HepG2 (cell line): Measurements from ENCODE around the gene GRB7. TPM values are rescaled to one million over a fixed set of nuclear protein-coding genes. Genes with fewer than 3 reads are reported as not detected.

Experiments
- ARNT2 ChIP-seq: sonication (generic); formaldehyde crosslinking; IDR thresholded peaks from 2 replicates; pipeline ENCODE4 v1.8.0; 2022; ENCODE audit warnings: mild to moderate bottlenecking, low read depth, missing genetic modification reagents, moderate library complexity
- CBX2 ChIP-seq, 2 experiments: fragments of 200-600 bp in 1 of 2; sonication (generic); formaldehyde crosslinking in 1 of 2; IDR thresholded peaks; 2 replicates each; pipeline versions ENCODE4 v1.7.0 to v1.8.1; 2018 to 2022; ENCODE audit warnings: low read depth in 2 of 2, low read length in 1 of 2, mild to moderate bottlenecking in 1 of 2, missing genetic modification reagents in 1 of 2
- CREB1 ChIP-seq, 2 experiments: fragments of 450-650 bp in 1 of 2; IDR thresholded peaks; 2 replicates each; pipeline ENCODE4 v1.6.1; 2016 to 2017; ENCODE audit warnings: control low read depth in 1 of 2, mild to moderate bottlenecking in 1 of 2, missing compliant biosample characterization in 1 of 2, missing genetic modification characterization in 1 of 2
- ELK4 ChIP-seq: sonication (generic); formaldehyde crosslinking; IDR thresholded peaks from 2 replicates; pipeline ENCODE4 v1.9.0; 2021; ENCODE audit warnings: missing genetic modification reagents, borderline replicate concordance
- FOXK1 ChIP-seq: sonication (generic); formaldehyde crosslinking; IDR thresholded peaks from 2 replicates; pipeline ENCODE4 v1.4.0; 2020; ENCODE audit warnings: low read depth, missing genetic modification reagents, borderline replicate concordance
- FOXO4 ChIP-seq: sonication (generic); formaldehyde crosslinking; conservative IDR thresholded peaks from 2 replicates; pipeline ENCODE4 v1.8.1; 2023; ENCODE audit warnings: missing genetic modification reagents
- HOMEZ ChIP-seq: IDR thresholded peaks from 2 replicates; pipeline ENCODE4 v1.6.1; 2016; ENCODE audit warnings: low read depth
- KDM5A ChIP-seq: fragments of 200-600 bp; sonication (generic); IDR thresholded peaks from 2 replicates; pipeline ENCODE4 v1.7.0; 2018; ENCODE audit warnings: antibody characterized with exemption, mild to moderate bottlenecking, low read length, borderline replicate concordance
- LRRFIP1 ChIP-seq: sonication (generic); formaldehyde crosslinking; conservative IDR thresholded peaks from 2 replicates; pipeline ENCODE4 v1.4.0; 2020; ENCODE audit warnings: missing genetic modification reagents
- NFIB ChIP-seq: sonication (generic); formaldehyde crosslinking; IDR thresholded peaks from 2 replicates; pipeline ENCODE4 v1.9.0; 2021; ENCODE audit warnings: missing genetic modification reagents, mild to moderate bottlenecking, borderline replicate concordance
- POLR2AphosphoS5 ChIP-seq: IDR thresholded peaks from 2 replicates; pipeline ENCODE4 v1.6.1; 2012; ENCODE audit warnings: low read depth, low read length
- RNF2 ChIP-seq: fragments of 450-650 bp; conservative IDR thresholded peaks from 2 replicates; pipeline ENCODE4 v1.6.1; 2016; ENCODE audit warnings: low read depth
- TARDBP ChIP-seq: sonication (generic); formaldehyde crosslinking; IDR thresholded peaks from 2 replicates; pipeline ENCODE4 v1.8.0; 2022; ENCODE audit warnings: mild to moderate bottlenecking, missing genetic modification reagents
- TERF1 ChIP-seq: sonication (generic); formaldehyde crosslinking; IDR thresholded peaks from 2 replicates; pipeline ENCODE4 v1.8.0; 2022; ENCODE audit warnings: mild to moderate bottlenecking, missing genetic modification reagents, moderate library complexity
- TOPORS ChIP-seq: sonication (generic); formaldehyde crosslinking; IDR thresholded peaks from 2 replicates; pipeline ENCODE4 v1.8.0; 2023; ENCODE audit warnings: mild to moderate bottlenecking, missing genetic modification reagents
- XRCC5 ChIP-seq: fragments of 200-400 bp; formaldehyde crosslinking; optimal IDR thresholded peaks from 2 replicates; pipeline ENCODE3; 2017; ENCODE audit warnings: mild to moderate bottlenecking, low read length
- ZBTB3 ChIP-seq: sonication (generic); formaldehyde crosslinking; IDR thresholded peaks from 2 replicates; pipeline ENCODE4 v1.4.0; 2020; ENCODE audit warnings: low read depth, mild to moderate bottlenecking, moderate library complexity, missing genetic modification reagents, borderline replicate concordance
- ZNF34 ChIP-seq: sonication (generic); formaldehyde crosslinking; IDR thresholded peaks from 2 replicates; pipeline ENCODE4 v1.4.0; 2020; ENCODE audit warnings: mild to moderate bottlenecking, missing genetic modification reagents, borderline replicate concordance
- ZNF577 ChIP-seq: sonication (generic); formaldehyde crosslinking; IDR thresholded peaks from 2 replicates; pipeline ENCODE4 v1.4.0; 2020; ENCODE audit warnings: mild to moderate bottlenecking, low read depth, missing genetic modification reagents, borderline replicate concordance
- ZNF850 ChIP-seq: sonication (generic); formaldehyde crosslinking; conservative IDR thresholded peaks from 2 replicates; pipeline ENCODE4 v1.9.0; 2021; ENCODE audit warnings: mild to moderate bottlenecking, missing genetic modification reagents
- polyA plus RNA-seq, 8 experiments: library from polyadenylated mRNA; depleted of rRNA in 3 of 8; stranded (reverse) in 7 of 8; unstranded in 1 of 8; fragments of >200 nt; fragmentation: Illumina TruSeq in 4 of 8; extraction: Trizol in 4 of 8; gene quantifications; 2 replicates each; pipeline versions ENCODE4 v1.2.1 to v1.2.3, GENCODE V29; 2011 to 2016; ENCODE audit warnings: low read depth in 4 of 8, missing spikeins in 1 of 8, mixed read lengths in 1 of 8; ENCODE audit not compliant: insufficient read depth in 1 of 8
- total RNA-seq, 5 experiments: library from RNA; depleted of rRNA; stranded (reverse); fragments of >200 nt; fragmentation: Illumina TruSeq; extraction: Trizol; gene quantifications; 2 replicates each; pipeline ENCODE4 v1.2.3, GENCODE V29; 2016; ENCODE audit warnings: low read depth in 1 of 5

Gene GRB7
- total and polyA plus RNA-seq, 2 of the 13 experiments (the other 11 are each of a cell fraction or from before 2014, with no cell fraction given): 60.2 to 77.7 TPM

GRCh38 chr17:39736319-39737165 lies 1.2 kb upstream of the GRB7 start (continued):
- TF ChIP-seq FOXO4 (CRISPR knock-in tag): no peak
- TF ChIP-seq LRRFIP1 (CRISPR knock-in tag): no peak
- TF ChIP-seq TERF1 (CRISPR knock-in tag): no peak
- no peak for TF ChIP-seq NFIB (CRISPR knock-in tag)
- peak; percentile 32 for TF ChIP-seq XRCC5
- TF ChIP-seq ARNT2 (CRISPR knock-in tag): peak; percentile 71; the same call in 1 of the 2 replicates
- TF ChIP-seq ZNF577 (CRISPR knock-in tag): no peak
- TF ChIP-seq ELK4 (CRISPR knock-in tag): no peak
- no peak for TF ChIP-seq CREB1 (IDR thresholded peaks at IDR 0.05)
- peak; percentile 64; the same call in 1 of the 2 replicates for TF ChIP-seq CREB1 (CRISPR knock-in tag; IDR thresholded peaks at IDR 0.05)
- no peak for TF ChIP-seq ZBTB3 (CRISPR knock-in tag)
- TF ChIP-seq ZNF850 (CRISPR knock-in tag): no peak
- TF ChIP-seq ZNF34 (CRISPR knock-in tag): no peak
- TF ChIP-seq TARDBP (CRISPR knock-in tag): peak; percentile 71
- no peak for TF ChIP-seq KDM5A
- no peak for TF ChIP-seq HOMEZ
- TF ChIP-seq RNF2: no peak
- TF ChIP-seq POLR2AphosphoS5: no peak
- no peak for TF ChIP-seq TOPORS (CRISPR knock-in tag)
- TF ChIP-seq CBX2 (IDR thresholded peaks at IDR 0.05; ENCODE audit: low read depth, low read length): no peak
- TF ChIP-seq CBX2 (CRISPR knock-in tag; IDR thresholded peaks at IDR 0.05; ENCODE audit: low read depth): no peak
- TF ChIP-seq FOXK1 (CRISPR knock-in tag): peak; percentile 80; the same call in 1 of the 2 replicates
